Measurements from ENCODE around the gene SLC29A1. TPM values are rescaled to one million over a fixed set of nuclear protein-coding genes. Genes with fewer than 3 reads are reported as not detected.
A peak's percentile ranks its signal among the peaks of the same experiment; 100 is the strongest.

SLC29A1 gene
- polyA plus RNA-seq, 2 of the 4 experiments (the other 2 are of a cell fraction): 45.6 to 72.3 TPM

DNA sequence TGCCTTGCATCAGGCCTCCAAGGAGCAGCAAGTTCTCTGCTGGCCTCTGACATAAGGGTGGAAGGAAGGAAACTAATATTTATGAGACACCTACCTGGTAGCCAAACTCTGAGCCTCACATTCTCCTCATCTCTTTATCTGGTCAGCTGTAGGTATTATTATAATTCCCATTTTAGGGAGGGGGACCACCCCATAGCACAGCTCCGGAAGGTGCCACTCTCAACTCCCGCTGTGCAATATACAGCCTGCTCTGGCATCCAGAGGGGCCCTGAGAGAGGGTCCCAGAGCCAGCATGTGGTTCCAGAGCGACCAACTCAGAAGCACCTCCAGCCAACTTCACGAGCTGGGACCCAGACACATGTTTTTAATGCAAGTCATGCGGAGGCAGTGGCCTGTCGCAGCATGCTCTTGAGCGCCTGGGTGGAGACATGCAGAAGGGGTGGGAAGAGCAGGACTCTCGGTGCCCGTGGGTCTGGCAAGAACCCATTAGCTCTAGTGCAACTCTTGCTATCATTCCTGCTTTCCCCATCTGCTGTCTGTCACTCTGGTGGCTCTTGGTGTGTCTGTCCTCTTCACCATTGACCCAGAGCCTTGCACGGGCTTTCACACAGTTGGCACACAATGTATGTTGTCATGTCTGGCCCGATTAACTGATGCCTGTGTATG lies 21.6 kb upstream of the SLC29A1 start:
- Histone ChIP-seq H3K4me3 (no peak overlapping the region), H3K4me2 (no peak overlapping the region), H3K4me1 (peaks cover 12% of the 10 kb centered on the region), H3K9me3 (no peaks in the 10 kb centered on the region), H3K27ac (no peak overlapping the region)
- TF ChIP-seq NFE2L2 (conservative IDR thresholded peaks at IDR 0.05; ENCODE audit: low read length) (peak; percentile 26; the same call in 1 of the 2 replicates), POLR2AphosphoS2 (conservative IDR thresholded peaks at IDR 0.05; ENCODE audit: low read length) (no peak), MAZ (IDR thresholded peaks at IDR 0.05; ENCODE audit: borderline replicate concordance, low read depth, low read length) (no peak)
- ChIA-PET POLR2A (no interaction called here), CTCF (interaction anchor here (1.2 kb wide), 1 partner anchor 8 kb away, joined by 3 read pairs; no protein-coding TSS in a partner anchor)
- DNase-seq (ENCODE audit: low read depth in 1 of 2, low spot score in 1 of 2) (no peak), FAIRE-seq (no peak), ATAC-seq (no peak)
- WGBS (ENCODE audit: missing lambda C conversion rate): 75% methylated on average over 9 of the region's 11 CpGs

DNA sequence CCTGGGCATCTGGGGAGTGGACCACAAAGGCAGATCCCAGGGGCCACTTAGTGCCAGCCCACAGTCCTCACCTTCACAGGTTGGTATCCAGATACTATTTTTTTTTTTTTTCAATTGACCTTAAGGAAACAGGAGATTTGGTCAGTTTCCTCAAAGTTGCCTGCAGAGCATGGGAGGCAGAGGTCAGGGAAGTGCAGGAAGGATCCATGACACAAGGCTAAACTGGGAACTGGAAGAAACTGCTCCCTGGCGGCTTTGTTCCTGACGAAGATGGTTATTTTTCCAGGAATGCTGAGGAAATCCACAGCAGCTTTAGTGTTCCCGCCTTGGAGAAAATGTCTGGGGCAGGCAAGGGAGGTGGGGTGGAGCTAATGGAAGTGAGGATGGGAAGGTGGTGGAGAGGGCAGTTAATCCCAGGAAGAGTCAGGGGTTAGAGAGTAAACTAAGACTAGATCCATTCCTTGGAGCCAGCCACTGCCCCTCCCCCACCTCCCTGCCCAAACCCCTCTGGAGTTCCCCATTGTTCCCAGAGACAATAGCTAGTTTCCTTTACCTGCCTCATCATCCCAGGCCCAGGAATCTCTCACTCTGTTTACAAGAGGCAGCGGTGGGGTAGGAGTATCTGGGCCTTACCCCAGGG lies 20.9 kb upstream of the SLC29A1 start:
- 88% methylated on average over 3 of the region's 4 CpGs for WGBS (ENCODE audit: missing lambda C conversion rate)
- DNase-seq (ENCODE audit: low read depth in 1 of 2, low spot score in 1 of 2) (no peak), ATAC-seq (no peak), FAIRE-seq (no peak)
- no peak overlapping the region for H3K4me3 ChIP-seq
- ChIA-PET CTCF (interaction anchor here (1.2 to 1.4 kb wide), 2 partner anchors 9 to 66 kb away, joined by 3 read pairs; no protein-coding TSS in a partner anchor), POLR2A (no interaction called here)
- no peak for TF ChIP-seq TP53 (CRISPR knock-in tag; IDR thresholded peaks at IDR 0.05)
- TF ChIP-seq ZFP36 (IDR thresholded peaks at IDR 0.05; ENCODE audit: borderline replicate concordance, partially characterized antibody): no peak
- no peak for TF ChIP-seq FOSL2 (IDR thresholded peaks at IDR 0.05)
- no peak for TF ChIP-seq FOSL2 (CRISPR knock-in tag; IDR thresholded peaks at IDR 0.05)
- no peak for TF ChIP-seq HEYL (CRISPR knock-in tag; IDR thresholded peaks at IDR 0.05)
- TF ChIP-seq BHLHE40 (IDR thresholded peaks at IDR 0.05; ENCODE audit: low read depth, low read length): no peak
- TF ChIP-seq ESRRA (IDR thresholded peaks at IDR 0.05; ENCODE audit: borderline replicate concordance, low read length): no peak
- TF ChIP-seq NR3C1 (IDR thresholded peaks at IDR 0.05): no peak
- TF ChIP-seq RFX5 (IDR thresholded peaks at IDR 0.05): no peak
- TF ChIP-seq PHF8 (IDR thresholded peaks at IDR 0.05; ENCODE audit: borderline replicate concordance, low read depth): no peak
- no peak for TF ChIP-seq HOXA7 (CRISPR knock-in tag; IDR thresholded peaks at IDR 0.05)
- TF ChIP-seq MAFK (IDR thresholded peaks at IDR 0.05; ENCODE audit: partially characterized antibody): no peak
- TF ChIP-seq HOXB5 (CRISPR knock-in tag; IDR thresholded peaks at IDR 0.05): no peak
- no peaks in the 10 kb centered on the region for H3K9me3 ChIP-seq
- H3K4me2 ChIP-seq: no peak overlapping the region
- H3K27ac ChIP-seq: no peak overlapping the region
- H3K4me1 ChIP-seq: peaks cover 12% of the 10 kb centered on the region

DNA sequence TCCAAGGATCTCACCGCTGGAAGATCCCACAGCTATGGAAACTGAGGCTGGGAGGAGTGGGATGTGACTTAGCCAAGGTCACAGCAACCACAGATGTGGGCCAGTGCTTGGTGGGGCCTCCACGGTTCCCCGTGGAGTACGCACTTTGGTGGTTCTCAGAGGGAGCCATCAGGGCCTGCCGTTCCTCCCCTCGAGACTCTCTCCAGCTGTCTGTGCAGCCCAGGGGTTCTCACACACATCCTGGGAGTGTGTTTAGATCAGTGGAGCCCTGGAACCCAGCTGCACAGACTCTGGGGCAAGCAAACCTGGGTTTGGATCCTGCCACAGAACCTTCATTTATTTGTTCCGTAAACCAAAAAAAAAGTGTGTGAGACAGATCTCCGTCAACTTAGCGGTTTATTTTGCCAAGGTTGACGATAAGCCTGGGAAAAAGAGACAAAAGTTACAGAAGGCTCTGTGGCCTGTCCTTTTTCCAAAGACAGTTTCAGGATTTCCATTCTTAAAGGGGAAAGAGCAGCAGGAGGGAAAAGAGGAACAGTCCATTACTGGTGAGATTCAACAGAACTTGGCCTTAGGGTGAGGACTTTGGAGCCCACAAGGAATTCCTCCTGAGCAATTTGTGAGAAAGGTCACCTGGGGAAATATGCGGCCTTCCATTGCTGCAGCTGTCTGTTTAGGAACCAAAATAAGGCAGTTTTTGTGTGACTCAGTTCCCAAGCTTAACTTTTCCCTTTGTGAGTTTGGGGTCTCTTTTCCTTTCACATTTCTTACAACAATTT lies 20.2 kb upstream of the SLC29A1 start:
- H3K9me3 ChIP-seq: no peaks in the 10 kb centered on the region
- TF ChIP-seq ZNF302 (CRISPR knock-in tag; IDR thresholded peaks at IDR 0.05) (no peak), FOXS1 (CRISPR knock-in tag; IDR thresholded peaks at IDR 0.05) (no peak), FOSB (CRISPR knock-in tag; IDR thresholded peaks at IDR 0.05) (no peak), RCOR1 (IDR thresholded peaks at IDR 0.05; ENCODE audit: low read depth, low read length) (no peak), CHD4 (IDR thresholded peaks at IDR 0.05; ENCODE audit: borderline replicate concordance) (no peak)
- TF ChIP-seq, protein P1, sequence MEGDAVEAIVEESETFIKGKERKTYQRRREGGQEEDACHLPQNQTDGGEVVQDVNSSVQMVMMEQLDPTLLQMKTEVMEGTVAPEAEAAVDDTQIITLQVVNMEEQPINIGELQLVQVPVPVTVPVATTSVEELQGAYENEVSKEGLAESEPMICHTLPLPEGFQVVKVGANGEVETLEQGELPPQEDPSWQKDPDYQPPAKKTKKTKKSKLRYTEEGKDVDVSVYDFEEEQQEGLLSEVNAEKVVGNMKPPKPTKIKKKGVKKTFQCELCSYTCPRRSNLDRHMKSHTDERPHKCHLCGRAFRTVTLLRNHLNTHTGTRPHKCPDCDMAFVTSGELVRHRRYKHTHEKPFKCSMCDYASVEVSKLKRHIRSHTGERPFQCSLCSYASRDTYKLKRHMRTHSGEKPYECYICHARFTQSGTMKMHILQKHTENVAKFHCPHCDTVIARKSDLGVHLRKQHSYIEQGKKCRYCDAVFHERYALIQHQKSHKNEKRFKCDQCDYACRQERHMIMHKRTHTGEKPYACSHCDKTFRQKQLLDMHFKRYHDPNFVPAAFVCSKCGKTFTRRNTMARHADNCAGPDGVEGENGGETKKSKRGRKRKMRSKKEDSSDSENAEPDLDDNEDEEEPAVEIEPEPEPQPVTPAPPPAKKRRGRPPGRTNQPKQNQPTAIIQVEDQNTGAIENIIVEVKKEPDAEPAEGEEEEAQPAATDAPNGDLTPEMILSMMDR (IDR thresholded peaks at IDR 0.05): no peak
- POLR2A ChIA-PET: interaction anchor here (1.3 kb wide), 1 partner anchor 16 kb away, joined by 5 read pairs; no protein-coding TSS in a partner anchor
- 89% methylated on average over 8 of the region's 11 CpGs for WGBS (ENCODE audit: missing lambda C conversion rate)
- no peak overlapping the region for H3K27ac ChIP-seq
- H3K4me2 ChIP-seq: no peak overlapping the region; the same call in 2 of the 3 replicates
- no peak for ATAC-seq
- no peak for DNase-seq (ENCODE audit: low read depth in 1 of 2, low spot score in 1 of 2)
- CTCF ChIA-PET: interaction anchor here (1.2 to 3.7 kb wide), 5 partner anchors 9 to 65 kb away, joined by 3 to 16 read pairs (median 3); no protein-coding TSS in a partner anchor
- no peak for FAIRE-seq
- no peak overlapping the region for H3K4me3 ChIP-seq
- H3K4me1 ChIP-seq: peaks cover 12% of the 10 kb centered on the region
